T follicular helper cell (primary cell): Measurements from ENCODE around the gene SIRT2.

Source experiments
- DNase-seq: peaks from one replicate; pipeline ENCODE4 v3.0.0-alpha.2; 2020; ENCODE audit warnings: low read depth

SIRT2 gene

DNA sequence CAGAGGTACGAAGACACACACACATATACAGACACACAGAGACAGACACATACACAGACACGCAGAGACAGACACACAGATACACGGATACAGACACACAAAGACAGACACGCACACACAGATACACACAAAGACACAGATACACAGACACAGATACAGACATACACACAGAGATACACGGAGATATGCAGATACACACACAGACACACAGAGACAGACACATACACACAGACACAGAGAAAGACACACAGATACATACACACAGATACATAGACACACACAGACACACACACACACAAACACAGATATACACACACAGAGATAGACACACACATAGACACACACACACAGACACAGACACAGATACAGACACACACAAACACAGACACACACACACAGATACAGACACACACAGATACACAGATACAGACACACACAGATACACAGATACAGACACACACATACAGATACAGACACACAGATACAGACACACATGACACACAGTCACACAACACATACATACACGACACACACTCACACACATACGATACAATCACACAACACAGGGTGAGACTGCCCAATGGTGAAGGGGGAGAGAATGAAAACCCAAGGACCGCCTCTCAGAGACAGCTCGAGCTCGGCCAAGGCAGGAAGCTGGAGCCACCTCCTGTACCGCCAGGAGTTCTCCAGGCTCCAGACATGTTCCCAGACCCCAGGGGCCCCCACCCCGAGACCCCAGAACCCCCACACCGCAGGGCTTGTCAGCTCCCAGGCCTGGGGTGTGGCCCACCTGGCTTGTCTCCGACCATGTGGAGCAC is 21.4 kb upstream of the SIRT2 start:
- DNase-seq = no peak

DNA sequence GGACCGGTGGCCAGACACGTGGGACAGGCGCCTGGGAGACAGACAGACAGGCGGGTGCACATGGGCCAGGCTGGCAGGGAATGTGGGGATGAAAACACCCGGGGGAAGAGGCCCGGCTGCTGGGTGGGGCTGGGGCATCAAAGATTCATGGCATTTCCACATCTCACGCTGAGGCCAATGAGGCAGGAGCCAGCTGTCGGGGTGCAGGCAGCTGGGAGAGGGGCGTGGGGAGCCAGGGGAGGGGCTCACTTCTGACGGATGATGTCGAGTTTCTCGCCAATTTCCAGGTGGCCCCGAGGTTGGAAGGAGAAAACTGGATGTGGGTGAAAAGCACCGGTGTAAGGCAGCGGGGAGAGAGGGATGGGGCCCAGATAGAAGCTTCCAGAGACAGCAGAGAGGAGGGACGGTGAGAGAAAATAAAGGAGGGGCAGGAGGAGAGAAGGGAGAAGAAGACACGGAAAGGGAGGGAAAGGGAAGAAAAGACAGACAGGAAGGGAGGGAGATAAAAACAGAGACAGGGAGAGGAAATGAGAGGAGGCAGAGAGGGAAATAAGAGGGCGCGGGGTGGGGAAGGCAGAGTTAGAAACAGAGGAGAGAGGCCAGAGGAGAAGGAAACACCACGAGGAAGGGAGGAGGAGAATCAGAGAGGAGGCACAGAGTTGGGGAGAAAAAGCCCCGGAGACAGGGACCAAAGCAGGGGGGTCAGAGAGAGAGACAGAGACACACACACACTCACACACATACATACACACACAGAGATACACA is 20.6 kb upstream of the SIRT2 start:
- DNase-seq = no peak

DNA sequence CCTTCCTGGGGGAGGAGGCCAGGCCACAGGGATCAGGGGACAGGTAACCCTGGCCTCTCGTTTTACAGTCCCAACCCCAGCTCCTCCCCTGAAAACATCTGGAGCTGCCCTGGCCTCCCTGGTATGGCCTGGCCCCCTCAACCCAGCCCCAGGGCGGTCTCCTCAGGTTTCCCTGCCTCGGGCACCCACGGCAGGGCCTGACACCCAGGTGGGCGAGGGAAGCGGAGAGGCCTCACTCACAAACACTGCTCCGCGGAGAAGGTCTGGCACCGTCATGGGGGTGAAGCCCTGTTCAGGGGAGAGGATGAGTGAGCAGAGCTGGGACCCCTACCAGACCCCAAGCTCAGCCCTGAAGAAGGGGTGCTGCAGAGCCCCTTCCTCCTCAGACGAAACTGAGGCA is 19.1 kb upstream of the SIRT2 start:
- no peak for DNase-seq

DNA sequence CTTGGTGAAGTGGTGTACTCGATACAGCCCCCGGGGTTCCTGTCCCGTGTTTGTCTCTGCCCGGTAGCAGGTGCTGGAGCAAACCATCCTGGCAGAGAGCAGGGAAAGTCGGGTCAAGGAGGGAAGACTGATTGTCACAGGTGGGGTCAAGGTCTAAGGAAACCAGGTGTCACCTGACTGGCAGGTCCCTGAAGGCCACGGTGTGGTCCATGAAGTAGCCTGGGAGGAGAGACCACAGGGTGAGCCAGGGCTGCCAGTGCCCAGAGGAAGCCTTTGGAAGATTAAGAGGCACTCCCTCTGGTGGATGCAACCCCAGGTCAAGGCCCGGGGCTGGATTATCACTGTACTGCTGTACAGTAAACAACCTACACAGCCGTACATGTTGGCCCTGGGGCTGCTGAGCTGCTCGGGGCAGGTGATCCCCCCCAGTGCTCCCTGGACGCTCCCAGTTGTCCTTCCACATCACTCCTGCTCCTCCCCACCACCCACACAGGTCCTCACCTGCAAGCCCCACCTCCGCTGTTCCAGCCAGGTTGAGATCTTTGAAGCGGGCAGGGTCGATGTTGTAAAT is 18.6 kb upstream of the SIRT2 start:
- DNase-seq = no peak

DNA sequence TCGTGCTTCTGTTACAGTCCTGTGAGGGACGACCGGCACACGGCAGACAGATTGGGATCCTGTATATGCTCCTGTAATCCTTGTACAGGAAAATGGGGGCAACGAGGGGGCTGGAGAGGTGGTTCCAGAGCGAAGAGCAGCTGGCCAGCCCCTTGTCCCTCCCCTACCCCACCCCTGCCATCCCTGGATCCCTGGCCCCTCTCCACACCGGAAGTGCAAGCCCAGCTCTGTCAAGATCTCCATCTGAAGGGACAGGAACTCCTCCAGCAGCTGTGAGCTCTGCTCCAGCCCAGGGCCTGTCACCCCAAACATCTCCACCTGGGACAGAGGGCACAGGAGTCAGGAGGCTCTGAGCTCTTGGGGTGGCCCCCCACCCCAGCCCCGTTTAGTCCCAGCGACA is 18.1 kb upstream of the SIRT2 start:
- DNase-seq = no peak

DNA sequence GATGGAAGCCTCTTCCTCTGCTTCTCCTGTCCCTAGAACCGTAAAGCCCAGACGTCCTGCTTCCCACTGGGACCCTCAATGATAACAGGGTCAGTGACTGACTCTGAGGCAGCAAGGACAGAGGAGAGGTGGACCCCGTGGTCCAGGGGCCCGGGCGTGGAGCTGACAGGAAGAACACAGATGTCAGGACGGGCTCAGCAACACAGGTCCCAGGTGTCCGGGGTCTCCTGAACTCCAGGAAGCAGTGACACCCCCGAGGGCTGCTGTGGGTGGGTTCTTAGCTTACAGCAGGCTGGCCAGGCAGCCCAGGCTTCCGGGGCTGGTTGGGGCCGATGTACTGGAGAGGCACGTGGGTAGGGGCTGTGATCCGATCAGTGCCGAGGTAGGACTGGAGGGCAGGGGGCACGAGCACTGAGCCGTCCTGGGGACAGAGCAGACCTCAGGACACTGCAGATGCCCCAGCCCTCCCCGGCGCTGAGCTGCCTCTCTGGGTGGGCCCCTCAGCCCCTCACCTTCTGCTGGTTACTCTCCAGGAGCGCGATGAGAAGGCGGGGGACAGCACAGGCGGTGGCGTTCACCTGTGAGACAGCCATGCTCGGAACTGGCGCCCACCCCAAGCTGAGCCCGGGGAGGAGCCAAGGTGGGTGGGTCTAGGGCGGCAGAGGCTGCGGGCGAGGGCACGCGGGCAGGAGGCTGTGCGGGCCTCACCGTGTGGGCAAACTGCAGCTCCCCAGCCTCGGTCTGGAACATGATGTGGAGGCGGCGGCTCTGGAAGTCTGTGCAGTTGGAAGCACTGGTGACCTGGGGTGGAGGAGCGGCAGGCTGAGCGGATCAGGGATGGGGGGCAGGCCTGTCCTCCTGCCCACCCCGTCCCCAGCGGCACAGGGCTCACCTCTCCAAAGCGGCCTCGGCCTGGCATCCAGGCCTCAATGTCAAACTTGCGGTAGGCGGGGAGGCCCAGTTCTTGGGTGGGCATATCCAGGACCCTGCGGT is 16.2 kb upstream of the SIRT2 start:
- no peak for DNase-seq

DNA sequence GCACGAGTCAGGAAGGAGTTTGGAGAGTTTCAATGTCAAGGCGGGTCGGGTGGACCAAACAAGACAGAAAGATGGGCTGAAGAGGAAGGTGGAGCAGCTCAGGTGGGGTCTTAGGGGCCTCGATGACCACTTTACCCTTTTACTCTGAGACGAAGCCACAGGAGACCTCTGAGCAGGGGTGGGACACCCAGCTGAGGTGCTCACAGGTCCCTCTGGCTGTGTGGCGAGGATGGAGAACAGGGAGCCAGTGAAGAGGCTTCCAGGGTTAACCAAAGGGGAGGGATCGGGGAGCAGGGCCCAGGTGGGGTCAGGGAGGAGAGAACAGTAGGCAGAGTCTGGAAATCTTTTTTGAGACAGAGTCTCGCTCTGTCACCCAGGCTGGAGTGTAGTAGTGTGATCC is 14.5 kb upstream of the SIRT2 start:
- no peak for DNase-seq

DNA sequence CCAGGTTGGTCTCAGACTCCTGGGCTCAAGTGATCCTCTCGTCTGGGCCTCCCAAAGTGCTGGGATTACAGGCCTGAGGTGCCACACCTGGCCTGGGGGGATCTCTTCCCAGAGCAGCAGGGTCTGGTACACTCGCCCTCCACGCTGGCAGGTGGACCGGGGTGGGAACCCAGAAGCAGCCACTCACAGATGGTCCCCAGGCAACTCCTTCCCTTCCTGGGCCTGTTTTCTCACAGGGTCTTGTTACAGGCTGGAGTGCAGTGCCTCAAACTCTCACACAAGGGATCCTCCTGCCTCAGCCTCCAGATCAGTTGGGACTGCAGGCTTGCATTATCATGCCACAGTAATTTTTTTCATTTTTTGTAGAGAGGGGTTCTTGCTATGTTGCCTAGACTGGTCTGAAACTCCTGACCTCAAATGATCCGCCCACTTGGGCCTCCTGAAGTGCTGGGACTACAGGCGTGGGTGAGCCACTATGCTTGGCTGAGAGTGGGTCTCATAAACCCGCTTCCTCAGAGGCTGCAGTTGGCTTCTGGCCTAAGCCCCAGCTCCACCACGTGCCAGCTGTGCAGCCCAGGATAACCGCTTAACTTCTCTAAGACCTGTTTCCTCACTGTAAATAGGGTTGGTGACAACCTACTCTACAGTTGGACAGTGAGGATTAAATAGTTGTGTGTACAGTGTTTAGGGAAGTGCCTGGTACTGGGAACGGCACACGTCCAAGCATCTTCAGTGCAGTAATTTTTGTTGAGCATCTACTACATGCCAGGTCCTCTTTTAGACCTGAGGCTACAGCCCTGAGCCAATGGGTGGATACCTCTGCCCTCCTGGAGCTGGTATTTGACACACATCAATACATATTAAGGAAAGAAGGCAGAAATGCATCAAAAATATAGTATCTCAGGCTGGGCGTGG is 13.4 kb upstream of the SIRT2 start:
- DNase-seq = no peak

DNA sequence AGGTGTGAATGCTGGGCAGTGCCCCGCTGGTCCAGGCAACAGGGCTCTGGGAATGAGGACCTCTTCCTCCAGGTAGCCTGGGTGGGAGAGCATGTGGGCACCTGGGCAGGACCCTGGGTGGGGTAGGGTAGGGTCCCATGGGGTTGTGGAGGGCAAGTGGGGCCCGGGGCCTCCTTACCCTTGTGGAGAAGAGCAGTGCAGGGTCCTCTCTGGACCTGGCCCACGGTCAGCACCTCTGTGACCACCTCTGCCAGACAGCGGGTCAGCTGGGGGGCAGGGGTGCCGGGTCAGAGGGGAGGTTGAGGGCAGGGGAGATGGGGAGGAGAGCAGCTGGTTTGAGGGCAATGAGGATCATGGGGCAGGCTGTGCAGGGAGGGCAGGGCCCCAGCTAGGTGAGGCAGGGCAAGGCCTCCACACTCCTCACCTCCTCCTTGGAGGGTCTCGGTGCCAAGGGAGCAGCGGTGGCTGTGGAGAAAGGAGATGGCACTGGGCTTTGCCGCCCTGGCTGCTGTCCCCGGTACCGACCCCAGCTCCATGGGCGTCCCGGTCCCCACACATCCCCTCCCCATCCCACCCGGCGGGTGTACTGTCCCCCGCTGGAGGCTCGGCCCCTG is 12.1 kb upstream of the SIRT2 start:
- DNase-seq = no peak

DNA sequence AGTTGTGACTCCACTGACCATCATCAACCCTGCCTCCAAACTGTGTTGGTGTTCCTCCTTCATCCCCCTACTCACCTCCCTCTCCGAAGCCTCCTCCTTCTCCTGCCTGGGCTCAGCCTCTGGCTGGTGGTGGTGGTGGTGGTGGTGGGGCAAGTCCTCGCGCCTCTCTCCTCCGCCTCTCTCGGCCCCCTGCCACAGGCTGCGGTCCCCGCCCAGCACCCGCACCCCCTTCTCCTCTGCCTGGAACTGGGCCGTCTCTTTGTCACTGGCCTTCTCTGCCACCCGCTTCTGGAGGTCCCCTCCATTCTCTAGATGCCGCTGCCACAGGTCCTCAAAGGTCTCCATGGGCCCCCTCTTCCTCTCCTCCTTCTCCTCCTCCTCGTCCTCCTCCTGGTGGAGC is 11.1 kb upstream of the SIRT2 start:
- no peak for DNase-seq

DNA sequence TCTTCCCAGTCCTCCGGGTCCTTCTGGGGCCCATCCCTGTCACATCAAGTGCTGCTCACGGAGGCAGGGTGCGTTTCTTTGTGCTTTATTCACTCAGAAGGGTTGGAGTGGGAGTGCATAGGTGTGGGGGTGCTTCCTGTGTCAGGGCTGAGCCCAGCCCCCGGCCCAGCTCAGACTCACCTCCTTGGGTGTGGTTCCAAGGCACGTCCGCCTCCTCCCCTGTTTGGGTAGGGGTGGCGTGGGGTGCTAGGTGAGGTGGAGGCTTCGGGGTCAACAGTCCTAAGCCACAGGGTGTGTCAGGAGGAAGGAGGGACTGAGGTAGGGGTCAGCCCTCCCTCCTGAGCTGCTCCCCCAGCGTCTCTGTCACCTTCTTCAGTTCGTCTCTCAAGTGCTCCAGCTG is 9.5 kb upstream of the SIRT2 start:
- DNase-seq = no peak

DNA sequence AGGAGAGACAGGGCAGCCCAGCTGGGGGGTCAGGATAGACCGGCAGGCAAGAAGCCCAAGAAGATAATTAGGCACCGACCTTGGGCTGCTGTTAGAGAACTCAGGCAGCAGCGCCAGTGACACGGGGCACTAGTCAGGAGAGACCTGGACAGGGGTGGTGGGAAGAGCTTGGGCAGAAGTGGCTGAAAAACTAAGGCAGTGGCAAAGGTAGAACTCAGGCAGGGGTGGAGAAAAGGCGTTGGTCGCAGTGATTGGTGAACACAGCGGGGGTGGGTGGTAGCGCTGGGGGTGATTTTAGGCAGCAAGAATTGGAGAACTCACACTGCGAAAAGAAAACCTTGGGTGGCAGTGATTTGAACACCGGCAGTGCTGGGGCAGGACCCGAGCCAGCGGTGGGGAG is 8.3 kb upstream of the SIRT2 start:
- DNase-seq = no peak

DNA sequence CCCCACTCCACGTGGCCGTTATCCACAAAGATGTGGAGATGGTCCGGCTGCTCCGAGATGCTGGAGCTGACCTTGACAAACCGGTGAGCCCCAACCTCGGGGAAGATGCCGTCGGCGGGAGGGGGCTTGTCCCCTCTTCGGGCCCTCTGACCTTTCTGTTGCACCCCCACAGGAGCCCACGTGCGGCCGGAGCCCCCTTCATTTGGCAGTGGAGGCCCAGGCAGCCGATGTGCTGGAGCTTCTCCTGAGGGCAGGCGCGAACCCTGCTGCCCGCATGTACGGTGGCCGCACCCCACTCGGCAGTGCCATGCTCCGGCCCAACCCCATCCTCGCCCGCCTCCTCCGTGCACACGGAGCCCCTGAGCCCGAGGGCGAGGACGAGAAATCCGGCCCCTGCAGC is 7.8 kb upstream of the SIRT2 start:
- no peak for DNase-seq

DNA sequence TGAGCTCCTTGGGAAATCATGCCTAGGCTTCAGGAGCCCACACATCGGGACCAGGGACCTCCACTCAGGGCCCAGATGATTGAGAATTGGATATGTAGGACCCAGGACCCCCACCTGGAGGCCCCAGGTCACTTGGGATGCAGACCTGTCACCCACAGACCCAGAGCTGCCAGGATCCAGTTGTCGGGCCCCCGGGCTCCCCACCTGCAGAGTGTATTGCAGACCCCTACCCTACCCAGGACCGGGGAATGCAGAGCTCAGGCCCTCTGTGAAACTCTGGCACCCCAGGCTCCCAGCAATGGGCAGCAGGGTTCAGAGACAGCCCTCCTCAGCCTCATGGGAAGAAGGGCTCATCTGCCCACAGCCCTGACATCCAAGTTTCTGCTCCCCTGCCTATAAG is 6.2 kb upstream of the SIRT2 start:
- no peak for DNase-seq

DNA sequence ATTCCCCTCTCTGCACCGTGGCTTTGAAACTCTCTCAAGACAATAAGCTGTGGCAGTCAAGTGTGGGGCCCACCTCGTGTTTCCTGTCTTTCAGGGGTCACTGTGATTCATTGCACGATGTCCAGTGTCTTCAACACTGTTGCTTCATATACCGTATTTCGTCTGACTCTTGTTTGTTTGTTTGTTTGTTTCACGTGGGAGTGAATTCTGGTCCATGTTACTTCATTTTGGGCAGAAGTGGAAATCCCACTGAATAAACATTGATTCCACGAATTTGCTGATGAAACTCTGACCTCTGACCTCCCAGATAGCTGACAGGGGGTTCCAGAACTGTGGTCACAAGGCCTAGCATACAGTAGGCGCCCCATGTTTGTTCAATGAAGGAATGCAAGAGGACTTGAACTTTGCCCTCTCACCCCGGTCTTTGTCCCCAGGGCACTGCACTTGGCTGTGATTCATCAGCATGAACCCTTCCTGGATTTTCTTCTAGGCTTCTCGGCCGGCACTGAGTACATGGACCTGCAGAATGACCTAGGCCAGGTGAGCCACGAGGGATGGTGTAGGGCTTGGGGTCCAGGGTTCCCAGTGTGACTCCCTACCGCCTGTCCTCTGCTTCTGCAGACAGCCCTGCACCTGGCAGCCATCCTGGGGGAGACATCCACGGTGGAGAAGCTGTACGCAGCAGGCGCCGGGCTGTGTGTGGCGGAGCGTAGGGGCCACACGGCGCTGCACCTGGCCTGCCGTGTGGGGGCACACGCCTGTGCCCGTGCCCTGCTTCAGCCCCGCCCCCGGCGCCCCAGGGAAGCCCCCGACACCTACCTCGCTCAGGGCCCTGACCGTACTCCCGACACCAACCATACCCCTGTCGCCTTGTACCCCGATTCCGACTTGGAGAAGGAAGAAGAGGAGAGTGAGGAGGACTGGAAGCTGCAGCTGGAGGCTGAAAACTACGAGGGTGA is 5.4 kb upstream of the SIRT2 start:
- no peak for DNase-seq

DNA sequence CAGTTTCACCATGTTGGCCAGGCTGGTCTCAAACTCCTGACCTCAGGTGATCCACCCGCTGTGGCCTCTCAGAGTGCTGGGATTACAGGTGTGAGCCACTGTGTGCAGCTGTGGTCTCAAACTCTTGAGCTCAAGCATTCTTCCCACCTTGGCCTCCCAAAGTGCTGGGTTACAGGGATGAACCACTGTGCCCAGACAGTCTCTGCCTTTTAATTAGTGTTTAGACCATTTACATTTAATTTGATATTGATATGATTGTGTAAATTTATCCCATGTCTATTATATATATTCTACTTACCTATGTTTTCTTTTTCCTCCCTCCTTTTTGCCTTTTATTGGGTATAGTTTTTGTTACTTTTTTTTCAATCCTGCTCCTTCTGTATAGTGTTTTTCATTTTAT is 2.3 kb upstream of the SIRT2 start:
- DNase-seq = no peak

DNA sequence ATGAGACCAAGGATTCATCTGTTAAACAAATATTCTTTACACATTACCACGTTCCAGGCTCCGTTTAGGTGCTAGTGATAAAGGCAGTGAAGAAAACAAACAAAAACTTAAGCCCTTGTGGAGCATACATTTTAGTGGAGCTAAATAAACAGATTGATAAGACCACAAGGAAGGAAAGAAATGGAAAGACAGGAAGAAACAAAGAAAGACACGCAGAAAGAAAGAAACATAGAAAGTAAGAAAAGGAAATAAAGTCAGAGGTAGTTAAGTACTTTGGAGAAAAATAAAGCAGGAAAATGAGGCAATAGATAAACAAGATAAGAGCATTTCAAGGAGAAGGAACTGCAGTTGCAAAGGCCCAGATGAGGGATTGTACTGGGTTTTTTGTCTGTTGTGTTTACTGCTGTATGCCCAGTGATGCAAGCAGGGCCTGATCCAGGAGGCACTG is 1.3 kb upstream of the SIRT2 start:
- no peak for DNase-seq

DNA sequence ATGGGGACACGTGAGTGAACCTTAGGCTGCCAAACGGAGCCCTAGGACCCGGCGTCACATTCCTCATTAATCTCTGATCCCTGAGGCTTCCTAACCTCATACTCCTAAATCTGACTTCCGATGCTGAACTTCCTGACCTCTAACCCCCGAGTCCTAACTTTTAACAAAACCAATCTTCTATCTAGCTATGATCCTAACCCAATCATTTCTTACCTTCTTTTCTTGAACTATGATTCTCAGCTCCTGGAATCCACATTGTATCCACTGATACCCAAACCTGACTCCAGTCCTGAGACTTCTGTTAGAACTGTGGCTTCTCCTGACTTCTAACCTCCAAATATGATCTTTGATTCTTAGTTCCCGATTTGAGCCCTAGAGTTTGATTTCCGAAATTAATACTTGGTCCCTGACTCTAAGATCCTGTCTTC is 798 bp upstream of the SIRT2 start:
- DNase-seq = no peak

DNA sequence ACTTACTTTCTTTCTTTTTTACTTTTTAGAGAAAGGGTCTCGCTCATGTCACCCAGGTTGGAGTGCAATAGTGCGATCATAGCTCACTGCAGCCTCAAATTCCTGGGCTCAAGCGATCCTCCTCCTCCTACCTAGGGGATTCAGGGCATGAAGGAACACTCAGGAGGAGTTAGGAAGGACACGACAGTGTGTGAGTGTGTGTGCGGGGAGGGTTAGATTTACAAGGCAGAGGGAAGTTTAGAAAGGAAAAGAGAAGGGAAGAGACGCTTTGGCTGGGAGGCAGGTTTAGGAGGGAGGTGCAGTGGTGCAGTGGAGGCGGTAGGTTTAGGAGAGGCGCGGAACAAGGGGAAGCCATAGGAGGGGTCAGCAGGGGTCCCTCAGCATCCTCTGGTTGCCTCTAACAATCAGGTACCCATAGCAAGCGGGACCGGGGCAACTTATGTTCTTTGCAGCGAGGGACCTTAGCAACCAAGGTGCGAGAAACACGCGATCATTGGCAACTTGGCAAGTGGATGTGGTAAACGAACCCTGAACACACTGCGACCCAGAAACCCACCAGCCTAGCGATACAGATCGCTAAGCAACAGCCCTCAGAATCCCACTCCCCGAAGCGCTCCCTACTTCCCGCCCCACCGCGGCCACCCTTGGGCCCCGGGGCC is 501 bp downstream of the SIRT2 start:
- no peak for DNase-seq
